T-helper 1 cell (primary cell): ENCODE data around the gene CCNL1.
A peak's percentile ranks its signal among the peaks of the same experiment; 100 is the strongest.
"Not testable (repeated sequence)": the region's sequence is repeated elsewhere in the genome, so short reads cannot be mapped to it uniquely, and the experiment has no call there.

Experiments
- DNase-seq, 5 donors: peaks; one replicate each; pipeline ENCODE4 v3.0.0-alpha.2; 2012 to 2020
- total RNA-seq, 4 donors: gene quantifications; one replicate each; lab custom pipeline; 2026; lab: John Stamatoyannopoulos, UW

The CCNL1 gene
- total RNA-seq: 1,832 to 2,547 (median 2,225) reads per million in 4 donors

GRCh38 chr3:157159762-157160657 is at the start of gene CCNL1:
CCNL1 (minus strand) TSS chr3:157160147; CDS start chr3:157160094, 53 bp downstream.
- peak; percentile 88 to 98 (median 94) for DNase-seq

GRCh38 chr3:157204880-157205279 is 44.9 kb upstream of the CCNL1 start:
- DNase-seq: no peak

- DNase-seq: no peak
Measured at GRCh38 chr3:157204431-157204830, 44.5 kb upstream of the CCNL1 start.

- DNase-seq: peak in 1 of 5 donors; percentile 33
Measured at GRCh38 chr3:157201648-157202278, 41.8 kb upstream of the CCNL1 start.

- DNase-seq: no peak
Measured at GRCh38 chr3:157199841-157200240, 39.9 kb upstream of the CCNL1 start.

- DNase-seq: no peak
Measured at GRCh38 chr3:157195965-157196364, 36.0 kb upstream of the CCNL1 start.

GRCh38 chr3:157191149-157191548 is 31.2 kb upstream of the CCNL1 start:
- not testable (repeated sequence) for DNase-seq

GRCh38 chr3:157190380-157190872 is 30.5 kb upstream of the CCNL1 start:
- no peak for DNase-seq

GRCh38 chr3:157188391-157188790 is 28.4 kb upstream of the CCNL1 start:
- DNase-seq: no peak

GRCh38 chr3:157182879-157183278 is 22.9 kb upstream of the CCNL1 start:
- no peak for DNase-seq

- no peak for DNase-seq
Measured at GRCh38 chr3:157180262-157180661, 20.3 kb upstream of the CCNL1 start.

- DNase-seq: no peak
Measured at GRCh38 chr3:157179365-157179803, 19.4 kb upstream of the CCNL1 start.

- DNase-seq: not testable (repeated sequence)
Measured at GRCh38 chr3:157178503-157179364, 18.8 kb upstream of the CCNL1 start.

GRCh38 chr3:157177801-157178453 is 18.0 kb upstream of the CCNL1 start:
- DNase-seq: not testable (repeated sequence)

GRCh38 chr3:157176934-157177333 is 17.0 kb upstream of the CCNL1 start:
- DNase-seq: no peak

GRCh38 chr3:157175691-157176507 is 16.0 kb upstream of the CCNL1 start:
- DNase-seq: peak in 1 of 5 donors; percentile 27

GRCh38 chr3:157174649-157175498 is 14.9 kb upstream of the CCNL1 start:
- peak; percentile 97 to 100 (median 98) for DNase-seq

GRCh38 chr3:157174290-157174648 is 14.3 kb upstream of the CCNL1 start:
- no peak for DNase-seq

GRCh38 chr3:157173343-157173742 is 13.4 kb upstream of the CCNL1 start:
- not testable (repeated sequence) for DNase-seq

- DNase-seq: no peak
Measured at GRCh38 chr3:157172746-157173145, 12.8 kb upstream of the CCNL1 start.
